Hepatocyte (in vitro differentiated cells): ENCODE measurements around the gene ZMPSTE24.

ENCODE experiments used
- CTCF ChIP-seq: fragments of 200-600 bp; sonication (generic); IDR thresholded peaks from 2 replicates; pipeline ENCODE4 v1.5.1; 2016; ENCODE audit warnings: antibody characterized with exemption, mild to moderate bottlenecking; ENCODE audit not compliant: poor library complexity
- EZH2 ChIP-seq: fragments of 200-600 bp; sonication (generic); IDR thresholded peaks from 2 replicates; pipeline ENCODE4 v1.6.1; 2016; ENCODE audit warnings: antibody characterized with exemption, mild to moderate bottlenecking, borderline replicate concordance
- EZH2phosphoT487 ChIP-seq: fragments of 200-600 bp; sonication (generic); IDR thresholded peaks from one replicate; pipeline ENCODE4 v1.6.1; 2018; ENCODE audit warnings: antibody characterized with exemption, mild to moderate bottlenecking, low read depth, moderate library complexity; ENCODE audit not compliant: unreplicated experiment, severe bottlenecking

DNA sequence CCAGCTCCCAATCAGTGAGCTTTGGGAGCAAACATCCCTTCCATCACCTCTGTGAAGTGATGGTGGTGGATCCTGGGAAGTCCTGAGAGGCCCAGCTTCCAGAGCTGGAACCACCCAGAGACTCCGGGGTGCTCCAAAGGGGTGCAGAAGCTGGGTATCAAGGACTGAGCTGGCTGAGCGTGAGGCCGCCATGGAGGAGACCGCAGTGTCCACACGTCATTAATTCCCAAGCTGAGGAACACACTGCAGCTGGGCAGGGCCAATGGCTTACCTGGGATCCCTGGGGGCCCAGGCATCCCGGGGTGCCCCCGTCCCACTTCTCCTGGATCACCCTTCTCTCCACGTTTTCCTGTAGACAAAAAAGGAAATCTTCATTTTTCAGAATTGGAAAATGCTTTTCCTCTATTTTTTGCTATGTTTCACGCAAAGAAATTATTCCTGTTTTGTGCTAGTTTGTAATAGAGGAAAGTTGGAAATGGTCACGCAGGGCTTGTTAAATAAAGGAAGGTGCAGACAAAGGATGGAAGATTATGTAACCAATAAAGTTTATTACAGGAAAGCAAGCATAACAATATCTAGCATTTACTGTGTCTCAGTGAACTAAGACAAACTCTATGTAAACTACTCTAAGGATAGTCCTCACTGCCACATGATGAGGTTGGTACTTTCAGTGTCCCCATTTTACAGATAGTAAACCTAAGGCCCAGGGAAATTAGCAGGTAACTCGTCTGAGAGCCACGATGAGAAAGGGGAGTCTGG is 43.7 kb downstream of the ZMPSTE24 start:
- TF ChIP-seq CTCF: no peak
- no peak for TF ChIP-seq EZH2
- TF ChIP-seq EZH2phosphoT487: no peak
